CMK (cell line): ENCODE measurements around the gene MORN2.

Experiments
- DNase-seq: peaks from one replicate; pipeline ENCODE4 v3.0.0-alpha.2; 2010; ENCODE audit warnings: low read depth

Gene MORN2

DNA sequence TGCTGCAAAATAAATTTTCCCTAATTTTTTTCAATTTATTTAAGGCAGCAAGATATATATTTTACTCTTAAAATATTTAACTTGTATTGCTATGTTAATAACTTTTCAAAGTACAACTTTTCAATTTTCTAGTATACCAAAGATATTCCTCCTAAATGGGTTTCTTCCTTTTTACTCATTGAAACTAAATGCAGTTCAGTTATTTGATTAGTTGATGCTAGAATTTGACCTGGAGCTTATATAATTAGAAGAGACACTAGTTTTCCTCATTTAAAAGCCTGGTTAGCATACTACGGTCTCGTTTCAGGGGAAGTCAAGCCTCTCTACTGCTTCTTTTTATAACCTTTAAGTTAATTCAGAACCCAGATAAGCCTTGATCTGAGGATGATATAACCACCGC lies 13.8 kb downstream of the MORN2 start, which contains the start of gene ARHGEF33:
Gene ARHGEF33 (plus strand): TSS at position 301 of the 400 bp plus-strand sequence. CDS start 29,573 bp downstream, outside the sequence.
- no peak for DNase-seq

DNA sequence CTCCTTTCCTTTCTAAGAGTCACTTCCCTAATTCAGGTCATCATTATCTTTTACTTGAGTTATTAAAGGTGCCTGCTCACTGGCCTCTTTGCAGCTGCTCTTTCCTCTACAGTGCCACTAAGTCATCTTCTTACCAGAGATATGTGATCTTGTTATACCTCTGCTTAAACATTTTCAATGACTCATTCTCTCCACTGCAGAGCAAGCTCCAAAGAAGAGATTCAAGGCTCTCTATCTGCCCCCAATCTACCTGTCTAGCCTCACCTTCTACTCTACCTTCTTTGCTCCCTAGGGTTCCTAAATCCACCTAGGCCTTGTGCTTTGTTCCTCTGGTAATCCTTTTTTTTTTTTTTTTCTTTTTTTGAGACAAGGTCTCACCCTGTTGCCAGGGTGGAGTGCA lies 17.0 kb downstream of the MORN2 start:
- no peak for DNase-seq

- no peak for DNase-seq
These were observed 22.5 kb downstream of the MORN2 start for GRCh38 chr2:38898256-38898655.

DNA sequence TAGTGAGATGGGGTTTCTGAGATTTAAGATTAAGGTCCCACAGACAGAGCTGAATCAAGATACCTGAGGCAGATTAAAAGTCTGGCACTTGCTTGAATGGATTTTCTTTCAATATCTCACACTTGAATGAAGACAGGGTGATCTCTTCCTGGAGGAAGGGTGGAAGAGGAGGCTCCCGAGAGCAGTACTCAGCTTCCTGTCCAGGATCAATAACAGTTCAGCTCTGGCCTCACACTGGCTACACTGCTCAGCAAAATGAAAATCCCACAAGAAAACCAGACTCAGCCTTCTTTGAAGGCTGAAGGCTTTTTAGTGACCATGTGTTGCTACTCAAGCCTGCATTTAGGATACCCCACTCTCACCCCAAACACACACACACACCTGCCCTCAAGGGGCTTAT lies 24.9 kb downstream of the MORN2 start:
- no peak for DNase-seq

DNA sequence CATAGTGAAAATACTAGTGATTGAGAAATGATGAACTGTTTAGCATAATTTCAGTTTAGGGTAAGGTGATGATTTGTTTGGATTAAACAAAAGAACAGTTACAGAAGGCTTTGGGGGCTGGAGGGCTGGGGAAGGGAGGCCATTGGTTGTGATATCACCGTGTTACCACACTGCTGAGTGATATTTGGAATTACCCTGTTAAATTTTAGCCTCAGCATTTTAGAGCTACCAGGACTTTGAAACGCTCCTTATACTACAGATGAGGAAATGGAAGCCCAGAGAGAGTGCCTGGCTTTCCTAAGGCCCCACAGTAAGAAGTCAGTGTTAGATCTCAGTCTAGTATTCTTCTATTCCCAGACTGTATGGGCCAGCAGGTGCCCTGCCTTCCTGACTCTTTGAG lies 29.5 kb downstream of the MORN2 start:
- DNase-seq = no peak

GRCh38 chr2:38907242-38907641 lies 31.5 kb downstream of the MORN2 start:
- DNase-seq = no peak

DNA sequence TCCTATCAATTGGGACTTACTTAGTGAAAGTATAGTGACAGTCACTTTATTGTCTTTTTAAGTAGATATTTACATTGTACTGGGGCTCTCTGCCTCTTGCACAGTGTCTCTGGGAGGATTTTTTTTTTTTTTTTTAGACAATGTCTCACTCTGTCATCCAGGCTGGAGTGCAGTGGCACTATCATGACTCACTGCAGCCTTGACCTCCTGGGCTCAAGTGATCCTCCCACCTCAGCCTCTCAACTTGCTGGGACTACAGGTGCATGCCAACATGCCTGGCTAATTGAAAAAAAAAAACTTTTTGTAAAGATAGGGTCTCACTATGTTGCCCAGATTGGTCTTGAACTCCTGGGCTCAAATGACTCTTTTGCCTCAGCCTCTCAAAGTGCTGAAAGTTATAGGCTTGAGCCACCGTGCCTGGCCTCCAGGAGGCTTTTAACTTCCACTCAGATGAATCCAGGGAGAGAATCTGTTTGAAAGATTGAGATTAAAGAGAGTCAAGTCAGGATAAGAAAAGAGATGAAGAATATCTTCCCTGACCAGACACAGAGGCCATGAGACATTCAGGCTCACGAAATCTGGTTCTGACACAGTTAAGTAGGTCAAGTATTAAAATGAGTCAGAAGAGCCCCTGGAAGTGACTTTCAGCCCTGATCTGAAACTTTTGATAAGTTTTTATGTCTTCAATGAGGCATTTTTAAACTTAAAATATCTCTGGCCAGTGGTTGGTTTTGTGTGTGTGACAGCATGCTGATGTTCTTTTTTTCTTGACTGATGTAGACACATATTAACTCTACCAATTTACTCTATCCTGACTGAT lies 32.2 kb downstream of the MORN2 start:
- DNase-seq = no peak

- DNase-seq = no peak
These were observed 34.1 kb downstream of the MORN2 start for GRCh38 chr2:38909872-38910271.

DNA sequence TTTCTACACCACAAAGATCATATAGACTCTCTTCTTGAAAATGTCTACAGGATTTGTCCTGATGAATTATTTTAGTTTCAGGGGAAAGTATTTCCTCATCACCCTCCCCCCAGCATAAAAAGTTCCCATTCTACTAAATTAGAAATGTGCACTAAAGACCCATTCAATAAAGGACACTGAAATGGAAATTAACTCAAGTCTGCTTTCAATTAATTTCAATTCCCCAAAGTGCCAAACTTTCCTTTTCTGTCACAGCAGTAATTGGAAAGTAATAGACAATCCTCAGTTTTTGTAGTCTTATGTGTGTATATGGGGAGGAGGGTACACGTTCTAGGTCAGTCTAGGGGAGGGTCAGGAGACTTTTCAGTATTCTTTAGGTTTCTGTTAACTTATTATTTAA lies 35.4 kb downstream of the MORN2 start:
- no peak for DNase-seq

GRCh38 chr2:38912619-38913018 lies 36.8 kb downstream of the MORN2 start:
- no peak for DNase-seq

DNA sequence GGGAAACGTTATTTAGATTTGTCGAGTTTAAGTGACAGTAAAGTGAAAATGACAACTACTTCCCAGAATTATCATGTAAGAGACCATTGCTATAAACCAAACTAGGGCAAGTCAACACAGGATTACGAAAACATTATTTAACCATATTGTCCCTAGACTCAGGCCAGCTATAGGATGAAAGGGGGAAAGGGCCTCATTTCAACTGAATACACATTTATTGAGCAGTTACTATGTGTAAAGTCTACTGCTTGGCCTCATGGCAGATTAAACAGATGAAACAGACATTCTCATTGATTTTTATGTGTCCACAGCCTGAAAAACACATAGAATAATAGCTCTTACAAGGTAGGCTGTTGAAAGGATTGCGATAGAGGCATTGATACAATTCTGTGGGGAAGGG lies 46.6 kb downstream of the MORN2 start:
- DNase-seq = no peak

DNA sequence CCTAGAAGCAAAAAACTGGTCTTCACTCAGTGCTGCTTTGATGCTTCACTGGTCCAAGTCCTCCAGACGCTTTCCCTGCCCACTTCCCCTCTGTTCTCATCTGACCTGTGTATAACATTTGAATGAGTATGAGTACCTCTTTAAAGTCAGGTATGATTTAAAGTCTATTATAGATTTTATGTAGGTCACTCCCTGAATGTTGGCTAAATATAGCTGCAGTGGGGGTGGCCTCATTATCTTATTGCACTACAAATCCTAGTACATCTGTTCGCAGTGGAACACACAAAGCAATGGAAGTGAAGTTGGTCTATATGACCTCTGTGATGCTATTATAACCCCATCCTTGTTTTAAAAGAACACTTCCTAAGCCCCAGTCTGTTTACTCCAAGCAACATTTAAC lies 47.1 kb downstream of the MORN2 start:
- DNase-seq = no peak

DNA sequence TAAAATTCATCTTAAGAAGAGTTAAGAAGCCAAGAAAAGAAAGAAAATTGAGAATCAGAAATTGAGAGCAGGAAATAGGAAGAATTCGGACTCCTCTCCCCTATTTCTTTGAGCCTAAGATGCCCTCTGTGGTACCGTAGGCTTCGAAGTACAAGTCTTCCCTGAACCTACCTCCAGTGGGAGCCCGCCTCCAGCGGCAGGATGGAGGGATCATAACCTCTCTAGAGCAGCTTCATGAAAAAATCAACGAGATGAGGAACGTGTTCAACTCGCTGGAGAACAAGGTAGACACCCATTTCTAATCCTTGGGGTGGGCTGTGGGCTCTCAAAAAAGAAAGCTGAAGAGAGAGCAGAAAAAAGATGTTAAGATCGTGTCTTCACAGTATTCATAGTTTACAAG lies 50.2 kb downstream of the MORN2 start:
- DNase-seq = no peak

- DNase-seq = no peak
These were observed 54.8 kb downstream of the MORN2 start for GRCh38 chr2:38930600-38930999.
